ENCODE results near the gene ITPRID1.

- no peak for TF ChIP-seq CTCF (IDR thresholded peaks at IDR 0.05)
- TF ChIP-seq POLR2AphosphoS5 (IDR thresholded peaks at IDR 0.05; ENCODE audit: low read depth, low read length), result no peak
Measured at GRCh38 chr7:31487071-31487470, 26.8 kb upstream of the ITPRID1 start.
